GM18858 (cell line): ENCODE measurements around the gene CHSY1.

ENCODE experiments used
- ATAC-seq: cut with Tn5 transposase; IDR thresholded peaks from one replicate; pipeline ENCODE4 v1.9.1; 2021; ENCODE audit not compliant: unreplicated experiment

The CHSY1 gene

DNA sequence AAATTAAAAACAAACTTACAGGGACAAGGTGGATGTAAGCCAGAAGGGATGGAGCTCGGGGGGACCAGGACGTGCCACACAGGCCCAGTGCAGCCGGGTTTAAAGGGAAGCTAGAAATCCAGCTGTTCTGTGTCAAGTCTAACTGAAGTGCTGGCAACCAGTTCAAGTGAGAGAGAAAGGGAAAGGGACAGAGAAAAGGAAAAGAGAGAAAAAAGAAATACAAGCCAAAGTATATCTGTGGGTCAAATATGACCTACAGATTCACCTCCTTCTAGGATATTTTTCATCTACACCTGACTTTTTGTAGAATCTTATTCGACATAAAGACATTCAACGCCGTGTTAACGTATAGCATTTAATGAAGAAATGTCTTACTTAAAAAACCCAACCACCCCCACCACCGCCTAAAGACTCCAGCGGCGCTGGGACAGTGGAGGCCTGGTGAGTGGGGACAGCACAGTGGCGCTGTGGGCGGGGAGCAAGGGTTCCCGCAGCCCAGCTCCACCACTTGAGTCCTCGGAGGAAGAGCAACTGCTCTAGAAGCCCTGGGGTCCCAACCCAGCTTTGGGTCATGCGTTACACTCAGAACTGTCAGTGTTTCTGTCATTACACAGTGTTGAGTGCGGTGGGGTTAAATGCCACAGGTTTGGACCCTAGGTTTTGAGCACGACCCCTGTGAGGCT is 62.3 kb downstream of the CHSY1 start:
- ATAC-seq: no peak

DNA sequence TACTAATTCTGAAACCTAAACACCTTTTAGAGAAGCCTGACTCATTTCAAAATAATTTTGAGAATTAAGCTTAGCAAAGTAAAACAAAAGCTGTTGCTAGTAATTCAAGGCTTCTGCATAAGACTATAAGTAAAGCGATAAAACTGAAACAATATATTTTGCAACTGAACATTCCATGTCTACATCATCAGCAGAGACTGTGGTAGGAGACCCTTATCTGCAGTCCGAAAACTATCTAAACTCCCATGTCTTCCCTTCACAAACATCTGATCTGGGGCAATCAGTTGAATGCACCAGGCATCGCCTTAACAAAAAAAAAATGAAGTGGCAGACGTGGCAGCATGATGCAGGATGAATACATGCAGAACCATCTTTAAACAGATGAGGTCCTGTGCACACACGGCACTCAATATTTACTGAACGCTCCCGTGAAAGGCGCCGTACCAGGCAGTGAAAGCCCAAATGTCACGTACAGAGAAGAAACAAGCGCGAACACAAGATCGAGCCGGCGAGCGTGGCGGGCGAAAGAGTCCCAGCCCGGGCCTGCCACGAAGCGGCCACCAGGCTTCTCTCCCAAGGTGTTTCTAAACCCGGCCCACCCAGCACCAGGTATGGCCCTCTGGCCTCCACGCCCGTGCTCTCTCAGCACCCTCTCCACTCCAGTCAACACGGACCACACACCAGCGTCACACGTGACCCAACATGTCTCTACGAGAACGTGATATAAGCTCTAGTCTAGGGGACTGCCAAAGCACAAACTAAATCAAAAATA is 63.0 kb downstream of the CHSY1 start:
- peak; percentile 62 for ATAC-seq

DNA sequence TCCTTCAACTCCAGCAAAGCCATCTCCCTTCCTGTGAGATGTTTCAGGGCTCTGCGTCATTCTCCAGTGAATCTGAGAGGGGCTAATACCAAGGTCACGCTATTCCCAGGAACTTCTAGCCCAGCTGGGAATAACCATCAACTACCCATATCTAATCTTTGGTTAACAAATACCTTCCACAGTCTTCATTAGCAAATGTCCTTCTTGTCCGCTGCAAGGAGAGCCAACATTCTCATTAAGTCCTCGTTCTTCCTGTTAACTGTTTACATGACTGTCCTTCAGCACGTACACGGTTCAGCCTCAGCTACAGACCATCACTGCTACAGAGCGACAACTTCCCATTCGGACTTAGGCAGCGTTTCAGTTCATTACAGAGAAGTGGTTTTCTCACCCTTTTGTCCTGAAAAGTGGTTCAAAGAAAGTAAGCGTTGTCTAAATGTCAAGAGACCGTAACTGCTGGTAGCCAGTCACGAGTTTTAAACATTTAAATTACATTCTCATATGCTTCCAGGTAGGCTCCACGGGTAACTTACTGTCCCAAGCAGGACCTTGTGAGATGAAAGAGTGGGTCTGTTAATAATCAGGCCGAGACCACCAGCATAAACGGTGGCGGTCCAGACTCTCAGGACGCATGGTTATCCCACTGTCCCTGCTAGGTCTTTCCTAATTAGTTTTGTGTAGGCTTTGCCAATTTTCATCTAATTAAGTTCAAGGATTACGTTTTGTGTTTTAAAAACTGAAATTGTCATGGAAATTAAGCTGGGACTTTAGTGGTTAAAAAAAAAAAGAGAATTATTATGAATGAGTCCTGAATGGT is 63.8 kb downstream of the CHSY1 start:
- peak; percentile 16 for ATAC-seq

DNA sequence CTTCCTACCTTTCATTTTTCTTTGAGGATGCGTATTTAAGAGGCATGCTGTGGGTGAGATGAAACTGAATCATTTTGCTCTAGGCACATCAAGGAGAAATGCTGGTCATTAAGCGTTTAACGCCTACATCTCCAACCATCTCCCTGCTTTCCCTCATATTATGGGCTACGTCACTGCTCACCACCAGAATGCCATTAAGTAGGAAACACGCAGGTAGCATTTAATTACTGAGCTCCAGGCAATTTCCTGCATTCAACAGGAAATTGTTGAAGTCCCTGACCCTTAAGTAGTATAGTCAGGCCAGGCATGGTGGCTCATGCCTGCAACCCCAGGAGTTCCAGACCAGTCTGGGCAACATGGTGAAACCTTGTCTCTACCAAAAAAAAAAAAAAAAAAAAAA is 66.1 kb downstream of the CHSY1 start:
- no peak for ATAC-seq

DNA sequence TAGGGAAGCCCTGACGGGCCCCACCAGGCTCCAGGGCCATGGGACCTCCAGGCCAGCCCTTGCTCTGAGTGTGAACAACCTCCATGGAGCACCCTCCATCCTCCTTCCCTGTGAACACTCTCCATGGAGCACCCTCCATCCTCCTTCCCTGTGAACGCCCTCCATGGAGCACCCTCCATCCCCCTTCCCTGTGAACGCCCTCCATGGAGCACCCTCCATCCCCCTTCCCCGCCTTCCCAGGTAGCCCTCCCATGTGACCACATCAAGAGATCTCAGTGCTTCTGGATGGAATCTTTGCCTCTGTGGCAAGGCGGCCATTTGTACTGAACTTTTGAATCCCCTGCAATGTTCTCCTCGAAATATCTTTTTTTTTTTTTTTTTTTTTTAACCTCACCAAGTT is 66.5 kb downstream of the CHSY1 start:
- no peak for ATAC-seq

DNA sequence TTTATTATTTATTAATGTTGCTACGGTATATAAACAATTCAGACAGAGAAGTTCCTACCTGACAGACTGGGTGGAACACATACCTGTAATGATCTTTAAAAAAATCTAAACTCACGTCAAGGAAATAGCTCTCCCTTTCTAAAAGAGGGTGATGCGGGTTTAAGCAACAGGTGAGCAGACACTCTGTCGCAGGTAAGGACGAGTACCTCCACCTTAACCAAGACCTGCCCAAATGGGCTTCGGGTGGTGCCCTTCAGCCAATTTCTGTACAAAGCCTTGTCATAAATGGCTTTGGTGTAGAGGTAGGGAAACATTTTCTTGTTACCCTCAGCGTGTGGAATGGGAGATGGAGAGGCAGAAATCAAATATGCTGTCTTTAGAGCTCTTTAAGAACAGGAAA is 67.0 kb downstream of the CHSY1 start:
- ATAC-seq: no peak

DNA sequence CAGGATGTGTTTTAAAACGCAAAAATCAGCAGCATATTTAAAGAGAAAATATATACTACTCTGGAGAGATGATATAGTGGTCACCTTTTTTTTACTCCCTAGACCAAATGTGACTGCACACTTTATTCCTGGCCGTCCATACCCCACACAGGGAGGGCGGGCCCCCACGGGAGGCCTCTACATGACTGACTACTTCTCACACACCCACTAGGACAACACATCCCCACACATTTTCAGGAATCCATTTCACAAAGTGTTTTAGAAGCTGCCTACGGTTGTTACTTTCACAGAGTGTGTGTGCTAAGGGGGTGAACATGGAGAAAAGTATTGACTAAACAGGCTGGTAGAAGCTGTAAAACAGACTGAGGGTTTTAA is 67.9 kb downstream of the CHSY1 start:
- no peak for ATAC-seq

DNA sequence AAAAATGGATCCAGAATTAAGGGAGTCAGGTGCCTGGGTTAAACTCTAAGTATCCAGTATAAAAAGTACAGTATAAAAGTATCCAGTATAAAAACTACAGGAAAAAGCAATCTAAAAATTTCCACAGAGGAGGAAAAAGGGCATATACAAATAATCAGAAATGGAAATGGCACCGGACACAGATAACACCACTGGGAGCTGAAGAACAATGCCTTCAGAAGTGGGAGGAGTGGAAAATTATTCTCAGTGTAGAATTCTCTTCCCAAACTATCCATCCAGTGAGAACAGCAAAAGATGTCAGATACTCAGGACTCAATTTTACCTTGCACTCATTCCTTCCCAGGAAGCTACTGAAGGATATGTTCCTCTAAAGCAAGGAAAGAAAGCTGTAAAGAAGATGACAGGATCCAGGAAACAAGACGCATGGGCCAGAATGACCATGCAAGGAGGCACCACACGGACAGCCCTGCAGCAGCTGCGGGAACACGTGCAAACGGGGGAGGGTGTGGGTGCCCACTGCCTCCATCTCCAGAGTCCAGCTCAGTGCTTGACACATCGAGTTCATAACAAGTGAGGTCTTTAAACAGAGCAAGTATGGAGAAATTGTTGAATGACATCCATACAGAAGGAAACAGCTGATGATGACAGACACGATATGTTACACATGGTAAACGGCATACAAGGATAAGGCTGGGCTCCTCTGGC is 68.5 kb downstream of the CHSY1 start:
- ATAC-seq: no peak

DNA sequence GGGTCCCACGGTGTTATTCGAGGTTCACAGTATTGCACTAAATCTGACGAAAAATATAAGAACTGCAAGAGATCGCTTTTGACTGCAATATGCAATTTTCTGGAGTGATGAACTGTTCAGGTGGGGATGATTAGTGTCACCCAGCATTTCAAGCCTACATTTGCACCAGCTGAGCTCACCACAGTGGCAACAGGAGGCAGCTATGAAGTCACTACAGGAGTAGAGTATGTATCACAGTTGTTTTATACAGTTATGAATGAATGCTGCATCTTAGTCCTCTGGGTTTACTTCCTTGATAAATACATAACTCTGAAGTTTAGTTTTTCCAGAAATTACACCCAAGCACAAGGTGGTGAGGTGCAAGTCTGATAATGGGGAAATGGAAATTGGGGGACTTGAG is 69.6 kb downstream of the CHSY1 start:
- ATAC-seq: no peak

DNA sequence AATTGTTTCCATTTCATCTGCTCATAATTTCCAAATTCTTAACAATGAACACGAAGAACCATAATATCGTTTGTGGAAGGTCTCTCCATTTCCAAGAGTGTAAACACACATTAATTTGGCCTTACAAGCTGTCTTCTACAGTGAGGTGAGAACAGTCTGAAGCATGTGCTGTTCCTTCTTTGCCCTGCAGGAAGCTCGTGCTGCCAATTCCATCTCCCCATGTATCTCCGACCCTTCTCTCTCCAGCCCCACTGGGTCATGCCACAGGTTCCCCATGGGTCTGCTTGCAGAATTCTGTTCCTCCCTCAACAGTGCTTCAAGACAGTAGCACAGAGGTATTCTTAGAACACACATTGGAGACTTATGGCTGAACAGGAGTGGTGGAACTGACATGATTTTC is 70.5 kb downstream of the CHSY1 start:
- ATAC-seq: no peak

DNA sequence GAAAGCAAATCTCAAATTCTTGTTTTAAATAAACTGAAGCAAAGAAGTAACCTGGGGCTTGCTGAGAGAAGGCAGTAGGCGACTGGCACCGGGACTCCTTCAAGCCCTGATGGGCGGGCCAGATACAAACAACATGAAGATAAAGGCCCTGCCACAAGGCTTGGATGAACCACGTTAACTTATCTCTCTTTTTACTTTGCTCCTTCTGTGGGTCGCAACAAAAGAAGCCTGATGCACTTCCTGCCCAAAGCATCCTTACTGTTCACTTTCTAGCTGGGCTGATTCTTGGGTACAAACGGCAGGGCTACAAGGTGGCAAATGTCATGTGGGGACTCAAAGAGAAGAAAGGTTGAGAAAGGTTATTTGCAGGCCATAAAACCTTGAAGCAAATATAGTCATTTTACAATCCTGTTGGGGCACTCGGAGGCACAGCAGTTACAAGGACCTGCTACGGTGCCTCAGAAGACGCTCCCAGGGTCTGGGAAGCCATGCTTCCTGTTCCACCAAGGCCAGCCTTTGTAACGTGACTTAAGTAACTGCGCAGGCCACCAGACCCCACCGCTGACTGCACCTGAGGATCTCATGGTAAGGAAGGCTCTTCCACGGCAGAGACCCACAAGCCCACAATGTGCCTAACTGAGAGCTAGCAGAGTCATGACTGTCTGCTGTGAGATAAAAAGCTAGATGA is 71.1 kb downstream of the CHSY1 start:
- no peak for ATAC-seq

DNA sequence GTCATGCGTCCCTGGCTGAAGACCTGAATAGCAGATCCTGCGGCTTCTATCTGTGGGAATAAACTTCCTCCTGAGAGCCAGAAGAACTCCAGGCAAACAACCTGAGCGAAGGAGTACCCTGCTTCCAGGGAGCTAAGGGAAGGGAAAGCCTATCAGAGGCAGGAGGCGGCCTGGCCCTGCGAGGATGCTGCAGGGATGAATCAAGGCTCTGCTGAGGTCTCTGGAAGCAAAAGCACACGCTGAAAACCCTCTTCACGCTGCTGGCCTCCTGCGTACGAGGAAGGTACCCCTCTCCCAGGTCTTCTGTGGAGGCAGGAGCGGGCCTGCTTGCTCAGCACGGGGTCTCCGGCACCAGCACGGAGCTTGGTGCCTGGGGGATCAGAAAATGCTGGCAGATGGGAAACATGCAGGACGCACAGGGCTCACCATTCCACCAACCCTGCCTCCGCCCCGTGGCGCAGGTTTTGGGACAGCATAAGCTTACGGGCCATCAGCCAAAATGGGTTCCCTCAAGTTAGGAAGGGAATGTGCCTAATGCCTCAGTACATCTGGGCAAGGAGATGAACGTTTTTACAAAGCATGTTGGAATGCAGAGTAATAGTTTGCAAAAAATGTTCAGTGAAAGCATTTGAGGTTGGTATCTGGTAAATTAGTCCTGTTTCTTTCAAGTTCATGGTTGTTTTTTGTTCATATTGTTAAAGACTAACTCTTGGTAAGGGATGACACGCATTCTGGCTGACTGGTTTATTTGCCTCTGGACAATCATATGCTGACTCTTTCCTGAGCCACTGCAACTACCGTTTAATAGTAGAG is 72.3 kb downstream of the CHSY1 start:
- no peak for ATAC-seq

DNA sequence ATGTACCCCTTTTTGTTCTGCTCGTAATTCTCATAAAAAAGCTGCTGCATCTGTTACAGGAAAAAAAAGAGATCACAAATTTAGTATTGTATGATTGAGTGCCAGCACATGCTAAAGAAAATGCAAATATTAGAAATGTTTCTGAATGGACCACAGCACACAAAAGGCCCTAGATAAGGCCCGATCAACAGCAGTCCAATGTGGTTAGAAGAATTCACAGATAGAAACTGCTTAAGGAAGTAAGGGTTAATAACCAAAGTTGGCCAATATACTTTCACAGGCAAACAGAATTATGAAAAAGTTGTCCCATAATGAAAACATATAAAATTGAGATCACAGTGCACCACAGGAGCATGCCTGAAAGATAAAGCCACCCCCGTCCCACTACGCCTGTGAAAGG is 72.9 kb downstream of the CHSY1 start:
- no peak for ATAC-seq

DNA sequence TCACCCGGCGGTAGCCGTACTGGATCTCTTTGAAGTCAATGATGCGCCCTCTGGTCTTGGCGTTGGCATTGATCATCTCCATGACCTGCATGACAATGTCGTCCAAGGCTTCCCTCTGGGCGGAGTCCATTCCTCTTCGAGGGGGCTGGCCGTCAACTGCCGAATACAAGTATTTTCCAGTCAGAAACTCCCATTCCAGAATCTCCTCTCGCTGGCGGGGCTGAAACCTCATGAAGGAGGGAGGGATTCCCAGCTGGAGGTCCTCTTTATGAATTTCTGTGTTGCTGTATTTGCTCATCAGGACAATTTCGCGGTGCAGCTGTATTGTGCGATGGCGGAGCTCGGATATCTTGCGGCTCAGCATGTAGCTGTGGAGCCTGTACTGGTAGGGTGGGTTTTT is 73.4 kb downstream of the CHSY1 start:
- no peak for ATAC-seq

DNA sequence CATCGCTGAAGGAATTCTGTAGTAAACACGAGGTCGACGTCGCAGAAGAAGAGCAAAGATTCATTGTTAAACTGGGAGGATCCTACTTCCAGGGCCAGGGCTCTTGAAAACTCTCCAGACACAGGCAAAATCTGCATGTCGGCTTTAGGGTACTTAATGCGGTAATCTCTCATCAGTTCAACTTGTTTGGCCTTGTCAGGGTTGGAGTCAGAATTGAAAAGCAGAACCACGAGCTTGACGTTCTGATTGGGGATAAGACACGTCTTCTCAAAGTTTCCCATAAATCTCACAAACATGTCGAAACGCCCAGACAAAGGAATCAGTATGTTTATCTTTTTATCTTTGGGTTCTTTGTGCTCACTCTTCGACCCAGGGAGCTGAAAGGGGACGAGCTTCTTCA is 74.0 kb downstream of the CHSY1 start:
- no peak for ATAC-seq

DNA sequence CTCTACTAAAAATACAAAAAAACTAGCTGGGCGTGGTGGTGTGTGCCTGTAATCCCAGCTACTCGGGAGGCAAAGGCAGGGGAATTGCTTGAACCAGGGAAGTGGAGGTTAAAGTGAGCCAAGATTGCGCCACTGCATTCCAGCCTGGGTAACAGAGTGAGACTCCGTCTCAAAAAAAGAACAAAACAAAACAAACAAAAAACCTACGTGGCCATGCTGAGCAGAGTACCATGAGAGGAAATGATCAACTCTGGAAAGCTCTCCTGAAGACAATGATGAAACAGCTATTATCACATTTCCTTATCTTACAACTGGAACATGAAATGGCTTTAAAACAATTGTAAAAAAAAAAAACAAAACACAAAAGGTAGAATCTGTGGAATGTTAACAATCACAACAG is 75.2 kb downstream of the CHSY1 start:
- no peak for ATAC-seq

DNA sequence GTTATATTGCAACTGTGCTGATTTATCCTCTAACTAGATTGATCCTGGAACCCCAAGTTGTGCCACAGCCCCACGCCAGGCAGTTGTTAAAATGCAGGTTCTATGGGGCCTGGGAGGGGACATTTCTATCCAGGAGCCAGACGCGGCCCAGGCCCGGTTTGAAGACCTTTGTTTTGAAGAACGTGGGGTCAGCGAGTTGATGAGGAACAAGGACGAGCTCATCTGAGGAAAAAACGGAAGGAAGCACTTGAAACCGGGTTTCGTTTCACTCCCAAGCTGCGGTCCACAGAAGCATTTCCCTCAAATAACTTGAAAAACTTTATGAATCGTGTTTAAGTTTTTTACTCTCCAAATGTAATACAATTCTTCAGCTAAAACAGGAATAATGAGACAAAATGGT is 76.4 kb downstream of the CHSY1 start:
- ATAC-seq: no peak

DNA sequence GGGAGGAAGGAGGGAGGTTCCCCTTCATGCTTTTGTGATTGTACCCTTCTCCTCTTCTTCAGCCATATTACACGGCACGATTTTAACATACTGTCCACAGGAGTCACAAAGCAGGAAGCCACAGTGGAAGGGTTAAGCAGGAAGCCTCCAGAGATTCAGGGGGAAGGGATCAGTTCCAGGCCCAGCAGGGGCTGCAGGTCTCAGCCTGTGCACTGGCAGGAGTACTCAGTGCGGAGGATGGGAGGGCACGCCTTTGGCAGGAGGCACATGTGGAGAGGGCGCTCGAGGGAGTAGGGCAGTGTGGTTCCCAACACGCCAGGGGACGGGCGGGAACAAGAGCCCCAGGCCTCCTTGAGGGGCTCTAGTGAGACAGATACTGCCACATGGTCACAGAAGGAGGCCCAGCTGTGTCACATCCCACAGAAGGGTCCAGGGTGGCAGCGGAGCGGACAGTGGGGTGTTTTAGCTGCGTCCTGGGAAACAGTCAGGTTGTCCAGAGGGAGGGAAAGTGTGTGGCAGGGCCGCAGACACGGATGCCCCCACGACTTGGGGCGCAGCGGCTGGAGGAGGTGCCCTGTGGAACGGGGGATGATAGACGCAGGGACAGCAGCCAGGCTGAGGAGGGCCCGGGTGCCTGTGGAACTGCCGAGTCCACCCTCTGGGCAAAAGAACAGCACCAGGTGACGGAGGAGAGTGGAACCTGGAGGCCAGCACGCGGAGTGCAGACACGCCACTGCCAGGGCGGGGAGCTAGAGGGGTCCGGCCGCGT is 77.5 kb downstream of the CHSY1 start:
- no peak for ATAC-seq
